ENCODE data around the gene STK24. TPM values are rescaled to one million over a fixed set of nuclear protein-coding genes. Genes with fewer than 3 reads are reported as not detected.

The STK24 gene
- total RNA-seq, 2 donors from 2014 or later = 73.0 to 90.1 TPM

Other genes with a start within 250 kb of the STK24 start
- gene SLC15A1, start 175.6 kb upstream of the STK24 start, total RNA-seq = not detected

Data from natural killer cell treated with Interleukin-12 subunit alpha and Interleukin-12 subunit beta and Interleukin-15 and Interleukin-18, amount 100 ng/mL, for 72 hours (primary cell).